Stimulated activated CD8-positive, alpha-beta memory T cell treated with anti-CD3 and anti-CD28 coated beads, Interleukin-4, amount 100 ng/mL, for 48 hours (primary cell): ENCODE measurements around the gene ADSS1.

Source experiments
- DNase-seq: peaks from one replicate; pipeline ENCODE4 v3.0.0-alpha.2; 2020

ADSS1 gene

GRCh38 chr14:104784846-104785707 lies 61.0 kb downstream of the ADSS1 start:
- DNase-seq: no peak

GRCh38 chr14:104785708-104786080 lies 61.7 kb downstream of the ADSS1 start:
- no peak for DNase-seq

- DNase-seq: no peak
Measured at GRCh38 chr14:104786091-104786586, 62.1 kb downstream of the ADSS1 start.

DNA sequence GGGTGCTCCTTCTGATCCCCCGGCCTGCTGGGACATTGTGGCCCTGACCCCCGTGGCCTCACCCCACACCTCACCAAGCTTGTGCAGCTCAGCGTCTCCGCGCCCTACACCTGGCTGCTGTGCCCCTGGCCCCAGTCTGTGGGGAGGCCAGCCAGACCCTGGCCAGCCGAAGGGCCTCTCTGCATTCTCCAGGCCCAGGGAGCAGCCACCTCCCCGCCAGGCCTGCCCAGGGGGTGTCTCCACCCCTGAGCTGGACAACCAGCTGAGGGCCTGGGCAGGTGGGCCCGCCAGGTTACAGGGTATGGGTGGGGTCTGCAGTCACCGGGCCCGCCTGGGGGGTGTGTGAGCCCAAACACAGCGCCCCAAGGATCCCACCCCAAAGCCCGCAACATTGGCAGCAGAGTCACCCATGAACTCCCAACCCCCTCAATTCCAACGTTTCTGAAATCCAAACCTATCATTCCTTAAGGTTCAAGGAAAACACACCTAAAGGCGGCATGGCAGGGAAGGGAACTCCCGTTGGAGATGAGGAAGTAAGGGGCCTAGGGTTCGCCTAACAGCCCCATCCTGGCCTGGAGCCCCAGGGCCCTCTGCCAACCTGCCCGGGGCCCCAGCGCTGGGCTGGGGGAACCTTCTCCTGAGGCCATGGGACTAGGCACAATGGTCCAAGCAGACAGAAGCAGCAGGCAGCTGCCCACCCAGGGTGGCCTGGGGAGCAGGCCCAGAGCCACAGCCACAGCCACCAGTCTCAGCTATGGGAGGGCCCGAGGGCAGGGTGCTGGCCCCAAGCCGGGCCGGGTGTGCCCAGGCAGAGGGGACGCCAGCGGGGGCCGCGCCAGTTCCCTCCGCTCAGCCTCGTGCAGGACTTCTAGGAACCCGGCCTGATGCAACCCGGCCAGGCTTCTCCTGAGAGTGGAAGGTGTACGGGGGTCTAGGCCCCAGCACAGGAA lies 63.0 kb downstream of the ADSS1 start:
- no peak for DNase-seq

DNA sequence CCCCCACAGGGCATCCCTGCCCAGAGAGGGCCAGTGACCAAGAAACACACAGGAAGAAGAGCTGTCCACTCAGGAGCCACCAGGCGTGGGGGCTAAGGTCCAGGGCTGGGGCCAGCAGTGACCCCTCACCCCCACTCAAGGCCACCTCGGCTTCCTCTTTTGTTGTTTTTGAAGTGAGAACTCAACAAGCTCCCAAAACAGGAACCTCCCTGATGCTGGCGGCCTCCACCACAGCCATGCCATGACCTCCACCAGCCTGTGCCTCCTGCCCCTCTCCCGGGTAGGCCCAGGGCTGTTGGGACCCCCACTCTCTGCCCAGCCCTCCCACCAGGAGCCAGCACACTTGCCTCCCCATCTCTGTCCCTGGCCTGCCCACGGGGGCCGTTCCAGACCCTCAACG lies 63.7 kb downstream of the ADSS1 start:
- DNase-seq: no peak

- no peak for DNase-seq
Measured at GRCh38 chr14:104788161-104788818, 64.3 kb downstream of the ADSS1 start.

GRCh38 chr14:104788873-104789663 lies 65.0 kb downstream of the ADSS1 start:
- DNase-seq: no peak

DNA sequence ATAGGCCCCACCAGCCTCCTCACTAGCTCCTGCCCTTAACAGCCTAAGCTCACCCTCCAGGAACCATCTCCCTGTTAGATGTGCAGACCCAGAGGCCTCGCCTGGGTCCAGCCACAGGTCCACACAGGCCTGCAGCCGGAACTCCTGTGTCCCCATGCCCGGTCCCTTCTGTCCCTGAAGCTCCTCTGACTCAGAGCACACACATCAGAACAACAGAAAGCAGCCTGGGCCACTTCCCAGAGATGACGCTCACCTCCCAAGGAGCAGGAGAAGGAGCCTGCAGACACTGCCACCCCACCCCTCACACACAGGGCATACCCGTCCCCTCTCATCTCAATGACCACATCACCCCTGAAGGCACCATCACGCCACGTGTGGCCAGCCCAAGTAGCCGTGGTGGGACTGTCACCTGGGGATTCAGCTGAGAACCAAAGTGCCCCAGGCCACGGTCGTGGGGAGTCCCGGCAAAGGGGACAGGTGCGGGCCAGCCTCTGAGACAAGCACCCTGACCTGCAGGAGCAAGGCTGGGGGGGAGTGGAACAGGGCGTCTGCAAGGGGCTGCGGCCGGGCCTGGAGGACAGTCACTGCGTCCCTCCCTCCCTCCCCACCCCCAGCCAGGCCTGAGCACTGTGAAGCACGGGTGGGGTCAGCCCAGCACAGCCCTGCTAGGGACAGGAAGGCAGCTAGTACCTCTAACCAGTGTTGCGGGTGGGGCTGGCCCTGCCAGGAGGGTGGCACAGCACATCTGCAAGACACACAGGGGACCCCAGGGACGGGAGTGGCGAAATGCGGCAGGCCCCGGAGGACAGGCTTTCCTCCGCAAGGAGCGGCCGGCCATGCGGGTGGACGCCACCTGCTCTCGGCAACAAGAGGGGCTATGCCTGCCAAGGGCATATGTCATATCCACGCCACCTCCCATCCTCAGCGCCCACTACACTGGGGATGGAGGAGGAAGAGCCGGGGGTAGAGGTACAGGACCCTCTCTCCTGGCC lies 66.0 kb downstream of the ADSS1 start:
- DNase-seq: no peak

- DNase-seq: no peak
Measured at GRCh38 chr14:104791425-104791824, 67.4 kb downstream of the ADSS1 start.

GRCh38 chr14:104792101-104792884 lies 68.3 kb downstream of the ADSS1 start:
- no peak for DNase-seq

DNA sequence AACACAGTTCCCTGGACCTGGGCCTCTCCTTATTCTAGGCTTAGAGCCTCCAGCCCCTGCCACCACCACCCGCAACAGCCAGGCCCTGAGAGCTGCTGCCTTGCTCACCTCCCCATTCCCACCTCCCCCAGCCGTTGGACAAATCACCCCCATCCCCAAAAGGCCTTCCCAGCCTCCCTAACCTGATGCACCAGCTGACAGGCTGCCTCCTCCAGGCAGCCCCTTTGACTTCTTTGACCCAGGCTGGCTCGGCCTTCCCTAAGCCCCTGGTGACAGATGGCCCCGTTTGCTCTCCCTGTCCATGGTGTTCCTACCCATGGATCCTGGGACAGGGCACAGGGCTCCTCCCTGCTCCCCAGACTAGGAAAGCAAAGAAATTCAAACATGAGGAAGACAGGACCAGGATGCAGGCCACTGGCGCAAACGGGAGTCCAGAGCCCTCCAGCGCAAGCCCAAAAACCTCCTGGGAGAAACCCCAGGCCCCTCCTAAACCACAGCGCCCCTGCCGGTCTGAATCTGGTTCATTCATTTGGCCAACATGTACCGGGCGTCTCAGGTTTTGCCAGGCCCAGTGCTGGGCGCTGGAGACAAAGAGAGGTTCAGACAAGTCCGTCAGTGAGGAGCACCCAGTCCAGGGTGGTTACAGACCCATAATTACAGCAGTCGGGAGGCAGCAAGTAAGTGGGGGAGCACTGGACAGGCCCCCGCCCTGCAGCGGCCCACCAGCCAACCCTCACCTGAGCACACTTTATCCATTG lies 69.1 kb downstream of the ADSS1 start:
- DNase-seq: no peak

DNA sequence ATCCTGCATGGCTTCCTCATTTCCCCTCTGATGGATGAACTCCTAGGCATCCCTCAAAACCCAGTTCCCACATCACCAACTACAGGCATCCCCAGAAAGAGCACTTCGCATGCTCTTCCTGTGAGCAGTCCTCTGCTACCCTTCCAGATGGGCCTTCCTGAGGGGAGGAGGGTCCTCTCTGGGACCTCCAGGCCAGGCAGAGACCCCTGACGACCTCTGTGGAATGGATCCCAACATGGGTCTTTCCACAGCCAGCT lies 69.6 kb downstream of the ADSS1 start:
- no peak for DNase-seq

DNA sequence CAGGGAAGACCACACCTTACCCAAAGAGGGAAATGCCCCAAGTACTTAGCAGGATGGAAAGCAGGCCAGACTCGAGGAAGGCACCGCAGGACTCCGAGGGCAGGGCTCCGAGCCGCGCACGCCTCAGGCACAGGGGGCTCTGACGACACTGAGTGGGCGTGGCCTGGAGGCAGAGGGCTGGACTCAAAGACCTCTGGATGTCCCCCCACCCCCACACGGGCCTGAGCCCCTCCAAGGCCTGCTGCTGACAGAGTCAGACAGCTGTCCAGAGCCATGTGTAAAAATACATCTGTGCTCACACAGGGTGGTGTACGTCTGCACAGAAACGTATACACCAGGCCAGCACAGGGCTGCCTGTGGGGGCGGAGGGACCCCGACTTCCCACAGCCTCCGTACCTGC lies 70.1 kb downstream of the ADSS1 start:
- DNase-seq: peak; percentile 83

DNA sequence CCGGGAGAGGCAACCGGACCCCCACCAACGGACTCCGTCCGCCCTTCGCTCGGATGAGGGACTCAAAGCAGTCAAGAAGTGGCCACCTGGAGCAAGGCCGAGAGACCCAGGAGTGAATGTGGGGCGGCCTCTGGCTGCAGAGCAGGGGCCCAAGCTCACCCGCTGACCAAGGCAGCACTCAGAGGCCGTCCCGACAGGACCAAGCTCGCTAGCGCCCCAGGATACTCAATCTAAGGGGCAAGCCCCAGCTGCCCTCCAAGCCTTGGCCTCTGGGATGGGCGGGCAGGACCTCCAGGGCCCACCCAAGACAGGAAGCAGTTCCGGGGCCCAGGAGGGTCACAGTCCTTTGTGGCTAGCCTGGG lies 70.6 kb downstream of the ADSS1 start:
- no peak for DNase-seq

GRCh38 chr14:104794993-104795780 lies 71.2 kb downstream of the ADSS1 start, which contains the start of gene AKT1:
Gene AKT1, minus strand, starts transcription at chr14:104795748. Its CDS starts 3,105 bp downstream, at chr14:104792643.
- peak; percentile 40 for DNase-seq

DNA sequence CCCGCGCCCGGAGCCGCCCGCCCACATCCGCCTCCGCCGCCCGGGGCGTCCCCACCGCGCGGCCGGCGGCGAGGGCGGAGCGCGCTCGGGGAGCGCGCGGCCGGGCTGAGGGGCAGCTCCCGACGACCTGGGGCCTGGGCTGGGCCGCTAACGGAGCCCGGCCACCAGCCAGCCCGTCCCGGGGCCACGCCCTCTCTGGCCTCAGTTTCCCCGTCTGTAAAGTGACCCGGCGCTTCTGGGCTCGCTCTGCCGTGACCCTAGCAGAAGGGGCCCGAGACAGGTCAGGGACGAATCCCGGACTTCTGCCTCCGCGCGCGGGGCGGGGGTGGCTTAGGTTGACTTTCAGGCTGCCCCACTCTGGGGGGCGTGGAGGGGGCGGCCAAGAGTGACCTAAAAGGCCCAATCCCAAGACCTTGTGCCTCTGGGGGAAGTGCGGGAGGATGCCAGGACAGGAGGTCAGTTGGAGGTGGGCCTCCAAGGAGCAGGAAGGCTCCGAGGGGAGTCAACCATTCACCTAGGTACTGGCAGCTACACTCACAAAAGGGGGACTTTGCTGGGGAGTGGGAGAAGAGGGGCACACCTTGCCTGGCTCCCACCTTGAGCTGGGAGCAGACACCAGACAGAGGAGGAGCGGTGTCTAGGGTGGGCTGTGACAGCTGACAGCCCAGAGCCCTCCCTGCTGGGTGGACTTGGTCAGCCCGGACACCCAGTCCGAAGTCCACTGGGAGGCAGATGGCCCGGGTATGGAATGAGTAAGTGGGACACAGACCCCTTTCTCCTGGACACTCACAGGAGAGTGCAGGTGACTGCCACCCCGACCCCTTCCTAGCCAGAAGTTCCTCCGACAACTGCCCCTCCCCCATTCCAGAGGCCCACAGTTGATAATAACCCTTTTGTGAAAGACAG lies 72.0 kb downstream of the ADSS1 start:
- DNase-seq: peak; percentile 69

- no peak for DNase-seq
Measured at GRCh38 chr14:104796687-104797081, 72.7 kb downstream of the ADSS1 start.
